Panc1 (cell line): ENCODE results near the gene LRIG3. TPM values are rescaled to one million over a fixed set of nuclear protein-coding genes. Genes with fewer than 3 reads are reported as not detected.

Experiments
- ATAC-seq: fragments of 200-7000 bp; cut with Tn5 transposase; 2 replicates; pipeline ENCODE4 v1.9.1; 2020; ENCODE audit warnings: mild to moderate bottlenecking, moderate library complexity
- BruUV-seq: library from RNA; stranded (reverse); fragments of 400-500 nt; replicated peaks from 2 replicates; lab custom pipeline; 2021; lab: Mats Ljungman, UMichigan
- CTCF ChIA-PET: fragments of 300-600 bp; sonication (Branson Sonifier 250); formaldehyde crosslinking; loops from one replicate; lab custom pipeline; 2022; ENCODE audit warnings: antibody characterized with exemption; lab: Charles Lee
- POLR2A ChIA-PET: fragments of 300-600 bp; sonication (Branson Sonifier 250); formaldehyde crosslinking; loops from one replicate; lab custom pipeline; 2022; ENCODE audit warnings: antibody characterized with exemption; lab: Charles Lee
- DNase-seq: peaks from one replicate; pipeline ENCODE4 v3.0.0-alpha.2; 2010; ENCODE audit warnings: low read depth, low spot score
- H3K27ac ChIP-seq: 2 replicates; pipeline ENCODE4 v1.5.1; 2011; ENCODE audit warnings: mild to moderate bottlenecking, low read length, inconsistent platforms
- H3K27me3 ChIP-seq: fragments of 200-500 bp; sonication (Bioruptor generic); 2 replicates; pipeline ENCODE4 v1.6.0; 2014; ENCODE audit warnings: low read length, inconsistent platforms; ENCODE audit not compliant: control insufficient read depth, insufficient read depth
- H3K36me3 ChIP-seq: fragments of 200-500 bp; sonication (Bioruptor generic); 2 replicates; pipeline ENCODE4 v1.5.1; 2014; ENCODE audit warnings: inconsistent platforms, mild to moderate bottlenecking, low read length, moderate library complexity; ENCODE audit not compliant: control insufficient read depth, insufficient read depth
- H3K4me1 ChIP-seq: 2 replicates; pipeline ENCODE4 v1.5.1; 2011; ENCODE audit warnings: inconsistent platforms, mild to moderate bottlenecking, low read length, moderate library complexity; ENCODE audit not compliant: control insufficient read depth, insufficient read depth
- H3K4me3 ChIP-seq, 2 experiments: 2 replicates each; pipeline ENCODE4 v1.5.1; 2011 to 2012; ENCODE audit warnings: low read depth in 2 of 2, low read length in 2 of 2, mild to moderate bottlenecking in 2 of 2, inconsistent platforms in 1 of 2, moderate library complexity in 1 of 2
- H3K9me3 ChIP-seq: fragments of 200-500 bp; sonication (Bioruptor generic); 2 replicates; pipeline ENCODE4 v1.5.1; 2014; ENCODE audit warnings: low read depth, mild to moderate bottlenecking, inconsistent platforms, low read length, moderate library complexity; ENCODE audit not compliant: control insufficient read depth, insufficient read depth
- POLR2AphosphoS5 ChIP-seq: IDR thresholded peaks from 2 replicates; pipeline ENCODE4 v1.6.1; 2012; ENCODE audit warnings: mild to moderate bottlenecking, low read depth, low read length, moderate library complexity
- SIN3A ChIP-seq: IDR thresholded peaks from 2 replicates; pipeline ENCODE4 v1.6.1; 2012; ENCODE audit warnings: low read depth, mild to moderate bottlenecking, low read length, moderate library complexity, borderline replicate concordance; ENCODE audit not compliant: insufficient read depth
- TCF7L2 ChIP-seq: IDR thresholded peaks from 2 replicates; pipeline ENCODE4 v1.6.1; 2011; ENCODE audit warnings: mild to moderate bottlenecking, low read depth, low read length, inconsistent platforms
- in situ Hi-C: cut with HindIII; loops from 2 replicates; pipeline ENCODE4 v1.10.0; 2016; ENCODE audit warnings: low sequenced_read_pairs, low pct_unique_long_range_greater_than_20kb
- intact Hi-C: fragments of 100-400 bp; cut with micrococcal nuclease; formaldehyde crosslinking; loops from one replicate; pipeline ENCODE4 v1.10.0; 2022; ENCODE audit not compliant: unreplicated experiment
- total RNA-seq: library from RNA; stranded (reverse); gene quantifications from one replicate; pipeline ENCODE4 v1.2.1, GENCODE V29; 2021; ENCODE audit not compliant: unreplicated experiment
- TF ChIP-seq, protein P1 (sequence below), 2 experiments: IDR thresholded peaks; 2 replicates each; pipeline ENCODE4 v1.6.1; 2011 to 2012; ENCODE audit warnings: low read depth in 2 of 2, control low read depth in 1 of 2, low read length in 1 of 2, mild to moderate bottlenecking in 1 of 2, moderate library complexity in 1 of 2; ENCODE audit not compliant: insufficient read depth in 1 of 2
- TF ChIP-seq, protein P2 (sequence below): fragments of 450-650 bp; IDR thresholded peaks from 2 replicates; pipeline ENCODE4 v1.5.1; 2017; ENCODE audit warnings: mild to moderate bottlenecking

The LRIG3 gene
- total RNA-seq, 1 experiment from 2014 or later: 12.1 TPM

DNA sequence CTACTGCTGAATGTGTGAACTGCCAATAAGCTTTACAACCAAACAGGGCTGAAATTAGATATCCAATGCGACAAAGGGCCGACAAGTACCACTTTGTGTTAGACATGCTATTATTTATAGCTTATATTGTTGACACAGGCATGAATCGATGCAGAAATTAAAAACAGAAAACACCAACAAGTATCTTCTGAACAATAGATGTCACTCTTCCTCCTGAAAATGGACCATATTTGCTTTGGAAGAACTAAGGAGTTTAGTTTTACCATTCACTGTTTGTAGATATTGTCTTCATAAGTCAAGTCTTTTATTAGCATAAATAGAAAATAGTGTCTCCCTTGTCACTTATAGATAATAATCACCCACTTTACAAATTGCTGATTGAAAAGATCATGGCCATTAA, 86.5 kb downstream of the LRIG3 start:
- ATAC-seq (no peak), DNase-seq (no peak)
- Histone ChIP-seq H3K27me3 (no peaks in the 10 kb centered on the region), H3K27ac (no peak overlapping the region), H3K4me3 (no peak overlapping the region), H3K36me3 (no peaks in the 10 kb centered on the region), H3K9me3 (no peaks in the 10 kb centered on the region), H3K4me1 (no peaks in the 10 kb centered on the region)
- no TSS peak for BruUV-seq
- TF ChIP-seq POLR2AphosphoS5 (no peak), TCF7L2 (no peak), SIN3A (no peak)
- TF ChIP-seq, protein P1, sequence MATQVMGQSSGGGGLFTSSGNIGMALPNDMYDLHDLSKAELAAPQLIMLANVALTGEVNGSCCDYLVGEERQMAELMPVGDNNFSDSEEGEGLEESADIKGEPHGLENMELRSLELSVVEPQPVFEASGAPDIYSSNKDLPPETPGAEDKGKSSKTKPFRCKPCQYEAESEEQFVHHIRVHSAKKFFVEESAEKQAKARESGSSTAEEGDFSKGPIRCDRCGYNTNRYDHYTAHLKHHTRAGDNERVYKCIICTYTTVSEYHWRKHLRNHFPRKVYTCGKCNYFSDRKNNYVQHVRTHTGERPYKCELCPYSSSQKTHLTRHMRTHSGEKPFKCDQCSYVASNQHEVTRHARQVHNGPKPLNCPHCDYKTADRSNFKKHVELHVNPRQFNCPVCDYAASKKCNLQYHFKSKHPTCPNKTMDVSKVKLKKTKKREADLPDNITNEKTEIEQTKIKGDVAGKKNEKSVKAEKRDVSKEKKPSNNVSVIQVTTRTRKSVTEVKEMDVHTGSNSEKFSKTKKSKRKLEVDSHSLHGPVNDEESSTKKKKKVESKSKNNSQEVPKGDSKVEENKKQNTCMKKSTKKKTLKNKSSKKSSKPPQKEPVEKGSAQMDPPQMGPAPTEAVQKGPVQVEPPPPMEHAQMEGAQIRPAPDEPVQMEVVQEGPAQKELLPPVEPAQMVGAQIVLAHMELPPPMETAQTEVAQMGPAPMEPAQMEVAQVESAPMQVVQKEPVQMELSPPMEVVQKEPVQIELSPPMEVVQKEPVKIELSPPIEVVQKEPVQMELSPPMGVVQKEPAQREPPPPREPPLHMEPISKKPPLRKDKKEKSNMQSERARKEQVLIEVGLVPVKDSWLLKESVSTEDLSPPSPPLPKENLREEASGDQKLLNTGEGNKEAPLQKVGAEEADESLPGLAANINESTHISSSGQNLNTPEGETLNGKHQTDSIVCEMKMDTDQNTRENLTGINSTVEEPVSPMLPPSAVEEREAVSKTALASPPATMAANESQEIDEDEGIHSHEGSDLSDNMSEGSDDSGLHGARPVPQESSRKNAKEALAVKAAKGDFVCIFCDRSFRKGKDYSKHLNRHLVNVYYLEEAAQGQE (IDR thresholded peaks at IDR 0.05; ENCODE audit: insufficient read depth in 1 of 2, low read depth in 2 of 2, low read length in 1 of 2): no peak
- TF ChIP-seq, protein P2, sequence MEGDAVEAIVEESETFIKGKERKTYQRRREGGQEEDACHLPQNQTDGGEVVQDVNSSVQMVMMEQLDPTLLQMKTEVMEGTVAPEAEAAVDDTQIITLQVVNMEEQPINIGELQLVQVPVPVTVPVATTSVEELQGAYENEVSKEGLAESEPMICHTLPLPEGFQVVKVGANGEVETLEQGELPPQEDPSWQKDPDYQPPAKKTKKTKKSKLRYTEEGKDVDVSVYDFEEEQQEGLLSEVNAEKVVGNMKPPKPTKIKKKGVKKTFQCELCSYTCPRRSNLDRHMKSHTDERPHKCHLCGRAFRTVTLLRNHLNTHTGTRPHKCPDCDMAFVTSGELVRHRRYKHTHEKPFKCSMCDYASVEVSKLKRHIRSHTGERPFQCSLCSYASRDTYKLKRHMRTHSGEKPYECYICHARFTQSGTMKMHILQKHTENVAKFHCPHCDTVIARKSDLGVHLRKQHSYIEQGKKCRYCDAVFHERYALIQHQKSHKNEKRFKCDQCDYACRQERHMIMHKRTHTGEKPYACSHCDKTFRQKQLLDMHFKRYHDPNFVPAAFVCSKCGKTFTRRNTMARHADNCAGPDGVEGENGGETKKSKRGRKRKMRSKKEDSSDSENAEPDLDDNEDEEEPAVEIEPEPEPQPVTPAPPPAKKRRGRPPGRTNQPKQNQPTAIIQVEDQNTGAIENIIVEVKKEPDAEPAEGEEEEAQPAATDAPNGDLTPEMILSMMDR: no peak; the same call in 1 of the 2 replicates
- POLR2A ChIA-PET: no interaction called here
- intact Hi-C loops (no loop called here), in situ Hi-C loops (no loop called here)
- CTCF ChIA-PET: no interaction called here

DNA sequence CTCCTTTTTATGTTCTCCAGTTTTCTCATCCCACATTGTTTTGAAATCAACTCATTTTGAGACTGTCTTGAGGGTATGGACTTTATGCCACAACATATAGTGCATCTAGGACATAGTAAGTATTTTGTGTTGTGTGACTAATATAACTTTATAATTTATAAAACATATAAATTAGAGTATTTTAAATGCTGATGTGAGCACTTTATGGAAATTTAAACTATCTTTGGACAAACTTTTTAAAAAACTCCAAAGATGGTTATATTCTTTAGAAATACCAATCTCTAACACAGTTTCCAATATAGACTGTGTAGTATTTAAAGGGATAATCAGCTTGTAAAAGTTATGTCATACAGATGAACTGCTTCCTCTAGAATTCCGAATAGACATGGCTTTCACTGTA, 87.4 kb downstream of the LRIG3 start:
- H3K36me3 ChIP-seq: no peaks in the 10 kb centered on the region
- TF ChIP-seq, protein P2: no peak
- no peak for TF ChIP-seq TCF7L2
- no peak for TF ChIP-seq POLR2AphosphoS5
- TF ChIP-seq, protein P1 (IDR thresholded peaks at IDR 0.05; ENCODE audit: insufficient read depth in 1 of 2, low read depth in 2 of 2, low read length in 1 of 2): no peak
- TF ChIP-seq SIN3A: no peak
- BruUV-seq: no TSS peak
- DNase-seq: no peak
- no peak overlapping the region for H3K27ac ChIP-seq
- no peaks in the 10 kb centered on the region for H3K4me1 ChIP-seq
- no peak for ATAC-seq
- CTCF ChIA-PET: no interaction called here
- in situ Hi-C loops: no loop called here
- no peaks in the 10 kb centered on the region for H3K9me3 ChIP-seq
- POLR2A ChIA-PET: no interaction called here
- no peak overlapping the region for H3K4me3 ChIP-seq
- H3K27me3 ChIP-seq: no peaks in the 10 kb centered on the region
- intact Hi-C loops: no loop called here
